Neural progenitor cell (in vitro differentiated cells): Measurements from ENCODE around the gene ITIH5. TPM values are rescaled to one million over a fixed set of nuclear protein-coding genes. Genes with fewer than 3 reads are reported as not detected.

Source experiments
- DNase-seq: peaks from one replicate; pipeline ENCODE4 v3.0.0-alpha.2; 2016; ENCODE audit warnings: low spot score
- H2AFZ ChIP-seq: fragments of 200-600 bp; sonication (generic); replicated peaks from 2 replicates; pipeline ENCODE4 v1.6.1; 2016; ENCODE audit warnings: antibody characterized with exemption
- H3F3A ChIP-seq: fragments of 200-600 bp; sonication (generic); 2 replicates; pipeline ENCODE4 v1.6.1; 2016; ENCODE audit warnings: antibody characterized with exemption, low read depth
- H3K27ac ChIP-seq: fragments of 200-600 bp; sonication (generic); 2 replicates; pipeline ENCODE4 v1.5.1; 2016; ENCODE audit warnings: mild to moderate bottlenecking
- H3K27me3 ChIP-seq: fragments of 200-600 bp; sonication (generic); 2 replicates; pipeline ENCODE4 v1.6.1; 2016; ENCODE audit warnings: mild to moderate bottlenecking, moderate library complexity
- H3K36me3 ChIP-seq: fragments of 200-600 bp; sonication (generic); 2 replicates; pipeline ENCODE4 v1.5.1; 2016
- H3K4me1 ChIP-seq: fragments of 200-600 bp; sonication (generic); 2 replicates; pipeline ENCODE4 v1.6.1; 2016; ENCODE audit warnings: mixed run types
- H3K4me2 ChIP-seq: fragments of 200-600 bp; sonication (generic); 2 replicates; pipeline ENCODE4 v1.6.1; 2016
- H3K4me3 ChIP-seq: fragments of 200-600 bp; sonication (generic); 2 replicates; pipeline ENCODE4 v1.5.1; 2016
- H3K79me2 ChIP-seq: fragments of 200-600 bp; sonication (generic); 2 replicates; pipeline ENCODE4 v1.6.1; 2016; ENCODE audit warnings: low read depth
- H3K9ac ChIP-seq: fragments of 200-600 bp; sonication (generic); 2 replicates; pipeline ENCODE4 v1.6.1; 2016
- H3K9me3 ChIP-seq: fragments of 200-600 bp; sonication (generic); 2 replicates; pipeline ENCODE4 v1.5.1; 2016; ENCODE audit warnings: low read depth
- H4K20me1 ChIP-seq: fragments of 200-600 bp; sonication (generic); 2 replicates; pipeline ENCODE4 v1.6.1; 2016; ENCODE audit warnings: low read depth
- H3K27ac Mint-ChIP-seq: 3 replicates; pipeline ENCODE4 v1.8.0; 2021; ENCODE audit warnings: mixed read lengths
- H3K27me3 Mint-ChIP-seq: 2 replicates; pipeline ENCODE4 v1.8.0; 2022; ENCODE audit warnings: low read depth, mild to moderate bottlenecking, inconsistent platforms, moderate library complexity, mixed read lengths; ENCODE audit not compliant: insufficient read depth
- H3K36me3 Mint-ChIP-seq: 3 replicates; pipeline ENCODE4 v1.8.0; 2021; ENCODE audit warnings: mixed read lengths
- H3K4me1 Mint-ChIP-seq: 3 replicates; pipeline ENCODE4 v1.8.0; 2021; ENCODE audit warnings: mixed read lengths
- H3K4me3 Mint-ChIP-seq: 3 replicates; pipeline ENCODE4 v1.8.0; 2021; ENCODE audit warnings: mild to moderate bottlenecking, moderate library complexity, mixed read lengths
- H3K9me3 Mint-ChIP-seq: 3 replicates; pipeline ENCODE4 v1.8.0; 2020; ENCODE audit warnings: mixed read lengths
- EZH2 ChIP-seq: fragments of 200-600 bp; sonication (generic); IDR thresholded peaks from 2 replicates; pipeline ENCODE4 v1.6.1; 2017; ENCODE audit warnings: antibody characterized with exemption, mild to moderate bottlenecking, moderate library complexity
- EZH2phosphoT487 ChIP-seq: fragments of 200-600 bp; sonication (generic); IDR thresholded peaks from 2 replicates; pipeline ENCODE4 v1.6.1; 2017; ENCODE audit warnings: antibody characterized with exemption
- total RNA-seq: library from RNA; depleted of rRNA; stranded (reverse); fragments of >200 nt; gene quantifications from 2 replicates; pipeline ENCODE4 v1.2.3, GENCODE V29; 2015; ENCODE audit warnings: low replicate concordance
- TF ChIP-seq, protein P1 (sequence below): fragments of 200-600 bp; sonication (generic); IDR thresholded peaks from 2 replicates; pipeline ENCODE4 v1.5.1; 2017; ENCODE audit warnings: antibody characterized with exemption, mild to moderate bottlenecking

Gene ITIH5
- total RNA-seq, 1 donor from 2014 or later: 1.1 TPM

DNA sequence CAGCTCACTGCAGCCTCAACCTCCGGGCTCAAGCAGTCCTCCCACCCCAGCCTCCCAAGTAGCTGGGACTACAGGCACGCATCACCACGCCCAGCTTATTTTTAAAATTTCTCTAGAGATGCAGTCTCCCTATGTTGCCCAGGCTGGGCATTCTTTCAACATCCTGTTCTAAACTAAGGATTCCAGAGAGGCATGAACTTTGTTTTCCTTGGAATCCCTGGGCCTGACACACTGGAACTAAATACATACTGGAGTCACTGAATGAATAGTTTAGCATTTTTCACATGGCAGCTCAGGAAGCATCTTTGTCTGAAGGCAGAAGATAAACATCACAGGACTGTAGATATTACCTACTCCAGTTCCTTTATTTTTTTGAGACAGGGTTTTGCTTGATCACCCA lies 108.7 kb downstream of the ITIH5 start:
- no peak overlapping the region for H3K27ac ChIP-seq
- no peak overlapping the region for H3K4me2 ChIP-seq
- peaks cover 3% of the 10 kb centered on the region for H3F3A ChIP-seq
- no peaks in the 10 kb centered on the region for H3K79me2 ChIP-seq
- peaks cover 7% of the 10 kb centered on the region for H3K4me1 ChIP-seq
- H2AFZ ChIP-seq: no peak overlapping the region
- no peaks in the 10 kb centered on the region for H3K9me3 ChIP-seq
- Mint-ChIP-seq H3K27me3 (peaks cover 4% of the 10 kb centered on the region), H3K27ac (no peak overlapping the region), H3K4me3 (no peak overlapping the region), H3K9me3 (no peaks in the 10 kb centered on the region), H3K4me1 (peaks cover 19% of the 10 kb centered on the region), H3K36me3 (no peaks in the 10 kb centered on the region)
- TF ChIP-seq EZH2 (no peak), EZH2phosphoT487 (no peak)
- TF ChIP-seq, protein P1, sequence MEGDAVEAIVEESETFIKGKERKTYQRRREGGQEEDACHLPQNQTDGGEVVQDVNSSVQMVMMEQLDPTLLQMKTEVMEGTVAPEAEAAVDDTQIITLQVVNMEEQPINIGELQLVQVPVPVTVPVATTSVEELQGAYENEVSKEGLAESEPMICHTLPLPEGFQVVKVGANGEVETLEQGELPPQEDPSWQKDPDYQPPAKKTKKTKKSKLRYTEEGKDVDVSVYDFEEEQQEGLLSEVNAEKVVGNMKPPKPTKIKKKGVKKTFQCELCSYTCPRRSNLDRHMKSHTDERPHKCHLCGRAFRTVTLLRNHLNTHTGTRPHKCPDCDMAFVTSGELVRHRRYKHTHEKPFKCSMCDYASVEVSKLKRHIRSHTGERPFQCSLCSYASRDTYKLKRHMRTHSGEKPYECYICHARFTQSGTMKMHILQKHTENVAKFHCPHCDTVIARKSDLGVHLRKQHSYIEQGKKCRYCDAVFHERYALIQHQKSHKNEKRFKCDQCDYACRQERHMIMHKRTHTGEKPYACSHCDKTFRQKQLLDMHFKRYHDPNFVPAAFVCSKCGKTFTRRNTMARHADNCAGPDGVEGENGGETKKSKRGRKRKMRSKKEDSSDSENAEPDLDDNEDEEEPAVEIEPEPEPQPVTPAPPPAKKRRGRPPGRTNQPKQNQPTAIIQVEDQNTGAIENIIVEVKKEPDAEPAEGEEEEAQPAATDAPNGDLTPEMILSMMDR: no peak
- H3K9ac ChIP-seq: no peak overlapping the region
- no peaks in the 10 kb centered on the region for H3K27me3 ChIP-seq
- no peak for DNase-seq
- H3K36me3 ChIP-seq: no peaks in the 10 kb centered on the region
- no peaks in the 10 kb centered on the region for H4K20me1 ChIP-seq
- H3K4me3 ChIP-seq: no peak overlapping the region

DNA sequence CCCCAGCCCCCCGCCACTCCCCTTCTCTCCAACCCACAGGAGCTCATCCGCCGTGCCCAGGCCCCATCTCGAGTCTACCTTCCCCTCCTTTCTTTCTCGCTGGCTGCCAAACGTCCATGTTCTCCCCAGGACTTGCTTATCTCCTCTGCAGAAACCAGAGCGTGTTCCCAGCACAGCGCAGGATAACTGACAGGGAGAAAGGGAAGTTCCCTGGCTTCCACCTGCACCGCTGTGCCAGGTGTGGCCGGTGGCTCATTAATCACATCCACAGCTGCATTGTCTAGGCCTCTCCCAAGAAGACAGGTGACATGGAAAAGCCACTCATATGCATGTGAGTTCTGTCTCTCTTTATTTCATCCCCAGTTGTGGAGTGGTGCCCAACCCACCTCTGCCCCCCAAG lies 113.2 kb downstream of the ITIH5 start:
- Histone ChIP-seq H2AFZ (no peak overlapping the region), H3F3A (peaks cover 15% of the 10 kb centered on the region), H3K27ac (no peak overlapping the region), H3K4me3 (no peak overlapping the region), H3K4me1 (peaks cover 10% of the 10 kb centered on the region), H3K4me2 (no peak overlapping the region), H3K9ac (no peak overlapping the region), H3K9me3 (no peaks in the 10 kb centered on the region), H3K27me3 (no peaks in the 10 kb centered on the region), H3K36me3 (no peaks in the 10 kb centered on the region), H4K20me1 (peaks cover 13% of the 10 kb centered on the region), H3K79me2 (no peaks in the 10 kb centered on the region)
- Mint-ChIP-seq H3K4me3 (no peak overlapping the region), H3K27ac (no peak overlapping the region), H3K9me3 (no peaks in the 10 kb centered on the region), H3K4me1 (peaks cover 15% of the 10 kb centered on the region), H3K36me3 (no peaks in the 10 kb centered on the region), H3K27me3 (peaks cover 5% of the 10 kb centered on the region)
- TF ChIP-seq, protein P1: no peak
- TF ChIP-seq EZH2phosphoT487: no peak
- no peak for TF ChIP-seq EZH2
- DNase-seq: no peak

DNA sequence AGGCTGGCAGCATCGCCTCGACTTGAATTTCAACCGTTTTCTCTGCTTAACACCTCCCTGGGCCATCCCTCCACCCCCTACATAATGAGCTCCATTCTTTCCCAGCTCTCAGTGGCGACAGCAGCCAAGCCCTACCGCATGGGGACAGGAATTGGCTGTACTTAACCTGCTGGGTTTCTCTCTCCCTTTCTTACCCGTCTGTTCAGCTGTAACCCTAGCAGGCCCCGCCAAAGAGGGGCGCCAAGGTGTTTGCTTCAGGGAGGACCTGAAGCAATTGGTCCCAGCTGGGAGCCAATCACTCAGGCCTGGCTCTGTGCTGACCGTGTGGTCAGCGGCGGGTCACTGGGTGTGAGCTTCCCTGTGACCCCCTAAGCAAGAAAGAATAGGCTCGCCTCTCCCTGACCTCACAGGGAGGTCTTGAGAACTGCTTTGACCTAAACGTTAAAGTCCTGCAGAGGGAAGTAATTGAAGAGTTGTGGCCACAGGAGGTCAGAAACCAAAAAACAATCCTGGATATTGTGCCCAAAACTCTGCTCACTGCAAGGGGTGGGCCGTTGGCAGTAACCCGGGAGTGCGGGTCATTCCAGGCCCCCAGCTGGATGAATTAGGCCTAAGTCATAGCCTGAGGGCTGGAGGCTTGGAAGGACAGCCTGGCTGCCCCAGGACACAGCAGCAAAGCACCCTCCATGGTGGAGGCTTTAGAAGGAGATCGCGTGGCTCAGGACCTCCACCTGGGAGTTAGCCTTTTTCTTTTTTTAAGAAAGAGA lies 114.6 kb downstream of the ITIH5 start:
- Histone ChIP-seq H2AFZ (no peak overlapping the region), H3K27ac (no peak overlapping the region), H3K27me3 (no peaks in the 10 kb centered on the region), H3K36me3 (no peaks in the 10 kb centered on the region), H3K9me3 (no peaks in the 10 kb centered on the region), H3K4me2 (peak overlapping the region; percentile 50), H3K4me3 (no peak overlapping the region), H3K9ac (no peak overlapping the region), H3K79me2 (no peaks in the 10 kb centered on the region), H3F3A (peaks cover 15% of the 10 kb centered on the region), H3K4me1 (peaks cover 10% of the 10 kb centered on the region), H4K20me1 (peaks cover 13% of the 10 kb centered on the region)
- peak; percentile 73 for DNase-seq
- Mint-ChIP-seq H3K27ac (no peak overlapping the region), H3K4me3 (no peak overlapping the region), H3K27me3 (peaks cover 7% of the 10 kb centered on the region), H3K9me3 (no peaks in the 10 kb centered on the region), H3K4me1 (peaks cover 15% of the 10 kb centered on the region), H3K36me3 (no peaks in the 10 kb centered on the region)
- TF ChIP-seq, protein P1: no peak
- no peak for TF ChIP-seq EZH2
- no peak for TF ChIP-seq EZH2phosphoT487
